Endometrium (tissue), 2 donors: ENCODE data around the gene HELZ.
"Not testable (repeated sequence)": the region's sequence is repeated elsewhere in the genome, so short reads cannot be mapped to it uniquely, and the experiment has no call there.

Experiments
- FAIRE-seq: peaks from 2 replicates; lab custom pipeline; 2012; peaks lifted over from hg19 to GRCh38; lab: Jason Lieb, UNC
- donor health status: control.
- donor health status: control.

HELZ gene

GRCh38 chr17:67051155-67051538 is 193.8 kb downstream of the HELZ start:
- FAIRE-seq: no peak

- FAIRE-seq: no peak
Measured at GRCh38 chr17:67050471-67051154, 194.4 kb downstream of the HELZ start.

DNA sequence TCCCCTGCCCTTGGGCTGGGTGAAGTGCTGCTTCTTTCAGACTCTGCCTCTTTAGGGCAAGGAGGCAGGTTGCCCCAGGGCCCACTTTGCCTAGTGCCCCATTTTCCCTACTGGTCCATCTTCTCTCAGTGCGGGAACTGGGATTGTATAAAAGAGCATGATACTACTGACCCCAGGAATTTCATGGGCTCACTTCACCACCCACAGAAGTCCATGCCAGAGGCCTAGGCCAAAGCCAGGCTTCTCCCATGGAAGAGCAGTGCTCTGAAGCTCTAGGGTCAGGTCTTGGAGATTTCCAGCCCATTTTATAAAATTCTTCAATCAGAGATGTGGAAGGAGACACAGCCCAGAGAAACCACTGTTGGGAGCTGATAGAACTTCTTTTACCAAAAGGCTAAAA is 194.9 kb downstream of the HELZ start:
- FAIRE-seq: no peak

DNA sequence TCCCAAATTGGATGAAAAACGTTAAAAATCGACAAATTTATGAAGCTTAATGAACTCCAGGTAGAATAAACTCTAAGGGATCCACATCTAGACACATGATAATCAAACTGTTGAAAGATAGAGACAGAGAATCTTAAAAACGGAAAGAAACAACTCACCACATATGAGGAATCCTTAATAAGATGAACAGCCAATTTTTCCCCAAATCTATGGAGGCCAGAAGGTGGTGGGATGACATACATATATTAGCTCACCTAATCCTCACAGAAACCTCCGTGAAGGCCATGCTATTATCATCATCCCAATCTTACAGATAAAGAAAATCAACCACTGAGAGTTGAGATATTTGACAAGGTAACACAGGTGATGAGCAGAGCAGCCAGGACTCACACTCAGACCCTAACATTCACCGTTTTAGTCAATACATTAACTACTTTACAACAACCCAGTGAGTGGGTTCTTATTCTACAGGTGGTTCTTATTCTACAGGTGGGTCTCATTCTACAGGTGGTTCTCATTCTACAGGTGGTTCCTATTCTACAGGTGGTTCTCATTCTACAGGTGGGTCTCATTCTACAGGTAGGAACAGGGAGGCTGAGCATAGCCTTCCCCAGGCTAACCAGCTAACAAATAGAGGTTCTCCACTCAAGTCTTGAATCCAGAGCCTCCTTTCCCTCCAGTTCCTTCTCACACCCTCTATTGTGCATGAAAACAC is 195.8 kb downstream of the HELZ start:
- FAIRE-seq: no peak

- FAIRE-seq: no peak
Measured at GRCh38 chr17:67047382-67047781, 197.6 kb downstream of the HELZ start.

DNA sequence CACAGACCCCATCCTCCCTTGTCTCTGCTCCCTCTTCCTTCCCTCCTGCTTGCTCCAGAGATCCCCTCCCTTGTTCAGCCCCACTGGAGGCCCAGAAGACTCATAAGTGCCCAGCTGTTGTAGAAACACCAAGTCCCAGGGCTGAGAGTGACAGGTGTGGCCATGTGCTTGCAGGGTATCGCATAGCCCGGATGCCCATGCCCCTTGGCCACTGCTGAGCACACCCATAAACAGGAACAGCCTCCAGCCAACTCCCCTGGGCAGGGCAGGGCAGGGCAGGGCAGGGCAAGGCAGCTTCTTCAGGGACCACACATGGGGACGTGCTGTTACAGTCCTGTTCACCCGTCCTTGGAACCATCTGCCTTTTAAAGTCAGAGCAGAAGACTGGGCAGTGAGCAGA is 198.6 kb downstream of the HELZ start:
- FAIRE-seq: no peak

GRCh38 chr17:67044940-67045339 is 200.1 kb downstream of the HELZ start:
- FAIRE-seq: no peak

DNA sequence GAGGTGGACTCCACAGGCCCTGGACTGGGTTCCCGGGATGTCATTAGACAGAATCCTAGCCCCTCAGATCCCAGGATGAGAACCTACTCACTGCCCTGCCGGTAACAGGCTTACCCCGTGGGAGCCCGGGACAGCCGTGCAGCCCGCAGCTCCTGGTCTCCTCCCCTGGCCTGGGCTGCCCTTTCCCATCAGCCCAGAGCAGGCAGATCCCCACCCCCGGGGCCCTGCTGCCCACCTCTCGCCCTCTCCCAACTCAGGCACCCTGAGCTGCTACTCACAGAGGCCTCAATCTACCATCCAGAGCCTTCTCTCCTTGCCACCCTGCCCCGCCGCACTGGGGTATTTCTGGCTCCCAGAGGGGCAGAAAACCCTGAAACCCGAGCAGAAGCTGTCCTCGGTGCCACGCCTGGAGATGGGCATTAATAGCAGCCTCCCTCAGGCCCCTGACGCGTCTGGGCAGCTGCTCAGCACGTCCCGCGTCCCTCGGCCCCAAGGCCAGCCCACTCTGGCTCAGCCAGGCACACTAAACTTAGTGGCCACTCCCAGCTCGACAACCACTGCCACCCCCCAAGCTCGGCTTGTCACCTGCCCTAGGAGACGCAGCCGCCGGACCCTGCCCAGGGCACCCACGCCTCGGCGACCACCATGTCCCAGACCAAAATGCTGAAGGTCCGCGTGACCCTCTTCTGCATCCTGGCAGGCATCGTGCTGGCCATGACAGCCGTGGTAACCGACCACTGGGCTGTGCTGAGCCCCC is 200.8 kb downstream of the HELZ start, which contains the start of gene CACNG1:
TSS of gene CACNG1 (plus strand) at position 539 of the 757 bp plus-strand sequence. CDS start at position 646, 107 bp downstream.
- no peak for FAIRE-seq

GRCh38 chr17:67043283-67043682 is 201.7 kb downstream of the HELZ start:
- FAIRE-seq: no peak

GRCh38 chr17:67041941-67042899 is 202.8 kb downstream of the HELZ start:
- FAIRE-seq: no peak

GRCh38 chr17:67041531-67041930 is 203.5 kb downstream of the HELZ start:
- no peak for FAIRE-seq

- not testable (repeated sequence) for FAIRE-seq
Measured at GRCh38 chr17:67041119-67041518, 203.9 kb downstream of the HELZ start.

DNA sequence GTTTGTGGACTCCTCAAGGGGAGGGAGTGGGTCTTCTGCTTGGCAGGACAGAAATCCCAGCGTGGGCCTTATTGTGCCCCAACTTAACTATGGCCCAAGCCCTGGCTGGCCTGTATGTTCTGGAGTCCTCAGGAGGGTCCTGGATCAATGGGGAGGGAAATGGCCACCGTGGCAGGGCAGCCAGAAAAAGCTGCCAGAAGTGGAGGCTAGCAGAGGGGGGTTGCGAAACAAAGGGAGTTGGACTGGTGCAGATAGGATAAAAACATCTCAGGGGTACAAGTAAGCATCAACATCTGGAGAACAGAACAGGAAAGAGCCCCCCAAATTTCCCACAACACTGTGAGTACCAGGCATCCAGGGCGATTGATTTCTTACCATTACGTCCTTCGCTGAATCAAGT is 204.3 kb downstream of the HELZ start:
- FAIRE-seq: no peak

DNA sequence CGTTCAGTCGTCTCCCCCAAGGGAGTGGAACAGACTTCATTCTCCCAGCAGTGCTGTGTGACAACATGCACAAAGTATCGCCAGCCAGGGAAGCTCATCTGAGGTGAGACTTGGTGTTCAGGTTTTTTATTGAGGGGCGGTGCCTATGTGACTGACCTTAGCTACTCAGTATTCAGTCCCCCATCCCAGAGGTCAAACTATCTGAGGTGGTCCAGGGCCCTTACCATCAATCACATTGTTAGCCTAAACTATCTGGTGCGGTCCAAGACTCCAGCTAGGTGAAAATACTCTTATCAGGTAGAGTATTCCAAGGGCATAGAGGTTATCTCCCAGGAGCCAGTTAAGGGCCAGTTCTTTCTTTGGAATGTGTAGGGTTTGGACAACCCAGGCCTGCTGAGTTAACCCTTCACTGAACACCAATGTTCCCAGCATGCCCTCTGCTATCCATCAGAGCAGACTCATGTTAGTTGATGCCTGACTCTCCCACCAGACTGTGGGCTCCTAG is 206.1 kb downstream of the HELZ start:
- FAIRE-seq: no peak

- no peak for FAIRE-seq
Measured at GRCh38 chr17:67035131-67036083, 209.6 kb downstream of the HELZ start.

DNA sequence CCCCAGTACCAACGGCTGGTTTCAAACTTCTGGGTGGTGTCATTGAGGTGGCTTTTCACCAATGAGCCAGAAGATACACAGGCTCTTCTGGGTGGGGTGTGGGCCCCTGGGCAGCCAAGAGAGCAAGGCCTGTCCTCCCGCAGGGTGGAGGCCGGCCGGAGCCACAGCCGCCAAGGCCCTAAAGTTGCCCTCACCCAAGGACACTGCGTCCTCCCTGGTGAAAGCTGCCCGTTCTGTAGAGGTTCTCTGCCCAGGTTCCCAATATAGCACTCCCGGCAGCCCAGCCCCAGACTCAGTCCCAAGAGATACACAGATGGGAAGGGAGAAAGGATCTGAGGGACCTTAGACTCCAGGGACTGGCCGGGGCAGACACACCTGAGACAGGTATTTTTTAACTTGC is 211.4 kb downstream of the HELZ start:
- FAIRE-seq: no peak

DNA sequence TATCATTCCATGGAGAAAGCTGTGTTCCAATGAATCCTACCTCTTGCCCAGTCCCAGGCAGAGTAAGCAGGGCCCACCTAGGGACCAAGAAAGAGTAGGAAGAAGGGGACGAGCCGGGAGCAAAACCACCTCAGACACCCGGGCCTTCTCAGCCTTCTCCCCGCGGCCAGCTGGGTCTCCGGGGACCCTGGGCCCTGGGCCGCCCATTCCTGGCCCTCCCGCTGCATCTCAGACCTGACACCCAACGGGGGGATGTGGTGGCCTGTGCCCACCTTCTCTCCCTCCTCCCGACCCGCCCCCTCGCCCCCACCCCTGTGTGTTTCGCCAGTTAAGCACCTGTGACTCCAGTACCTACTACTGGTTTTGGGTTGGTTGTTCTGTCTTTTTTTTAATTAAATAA is 212.0 kb downstream of the HELZ start:
- no peak for FAIRE-seq

DNA sequence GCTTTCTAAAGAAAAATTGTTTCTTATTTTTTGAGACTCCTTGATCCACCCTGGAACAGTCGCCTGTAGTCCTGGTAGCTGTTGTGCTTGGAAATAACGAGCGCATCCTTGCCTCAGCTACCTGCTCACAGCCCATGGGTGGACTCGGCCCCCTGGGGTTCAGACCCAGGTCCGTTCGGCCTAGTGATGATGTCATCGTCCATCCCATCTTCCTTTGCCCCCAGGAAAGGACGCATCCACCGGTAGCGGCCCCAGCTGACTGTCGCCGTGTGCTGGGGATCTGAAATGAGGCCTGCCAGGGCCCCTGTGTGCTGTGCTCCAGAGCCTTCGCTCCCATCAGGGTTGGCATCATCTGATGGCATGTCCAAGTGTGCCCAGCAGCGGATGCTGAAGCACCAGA is 212.6 kb downstream of the HELZ start:
- no peak for FAIRE-seq

- no peak for FAIRE-seq
Measured at GRCh38 chr17:67030641-67031040, 214.4 kb downstream of the HELZ start.

GRCh38 chr17:67027031-67027628 is 217.9 kb downstream of the HELZ start:
- no peak for FAIRE-seq
